ENCODE data around the gene ATF7IP.

ATF7IP gene

GRCh38 chr12:14356147-14356546 is 9.3 kb upstream of the ATF7IP start:
- TF ChIP-seq TAF1 (IDR thresholded peaks at IDR 0.05; ENCODE audit: borderline replicate concordance, insufficient read depth, low read length) (no peak), SIN3A (IDR thresholded peaks at IDR 0.05; ENCODE audit: borderline replicate concordance, insufficient read depth, low read length) (no peak), FOXP2 (optimal IDR thresholded peaks at IDR 0.05; ENCODE audit: borderline replicate concordance, extremely low read depth, extremely low read length, insufficient read depth) (no peak), POLR2AphosphoS5 (IDR thresholded peaks at IDR 0.05; ENCODE audit: low read depth, low read length) (no peak)
- TF ChIP-seq, protein P1, sequence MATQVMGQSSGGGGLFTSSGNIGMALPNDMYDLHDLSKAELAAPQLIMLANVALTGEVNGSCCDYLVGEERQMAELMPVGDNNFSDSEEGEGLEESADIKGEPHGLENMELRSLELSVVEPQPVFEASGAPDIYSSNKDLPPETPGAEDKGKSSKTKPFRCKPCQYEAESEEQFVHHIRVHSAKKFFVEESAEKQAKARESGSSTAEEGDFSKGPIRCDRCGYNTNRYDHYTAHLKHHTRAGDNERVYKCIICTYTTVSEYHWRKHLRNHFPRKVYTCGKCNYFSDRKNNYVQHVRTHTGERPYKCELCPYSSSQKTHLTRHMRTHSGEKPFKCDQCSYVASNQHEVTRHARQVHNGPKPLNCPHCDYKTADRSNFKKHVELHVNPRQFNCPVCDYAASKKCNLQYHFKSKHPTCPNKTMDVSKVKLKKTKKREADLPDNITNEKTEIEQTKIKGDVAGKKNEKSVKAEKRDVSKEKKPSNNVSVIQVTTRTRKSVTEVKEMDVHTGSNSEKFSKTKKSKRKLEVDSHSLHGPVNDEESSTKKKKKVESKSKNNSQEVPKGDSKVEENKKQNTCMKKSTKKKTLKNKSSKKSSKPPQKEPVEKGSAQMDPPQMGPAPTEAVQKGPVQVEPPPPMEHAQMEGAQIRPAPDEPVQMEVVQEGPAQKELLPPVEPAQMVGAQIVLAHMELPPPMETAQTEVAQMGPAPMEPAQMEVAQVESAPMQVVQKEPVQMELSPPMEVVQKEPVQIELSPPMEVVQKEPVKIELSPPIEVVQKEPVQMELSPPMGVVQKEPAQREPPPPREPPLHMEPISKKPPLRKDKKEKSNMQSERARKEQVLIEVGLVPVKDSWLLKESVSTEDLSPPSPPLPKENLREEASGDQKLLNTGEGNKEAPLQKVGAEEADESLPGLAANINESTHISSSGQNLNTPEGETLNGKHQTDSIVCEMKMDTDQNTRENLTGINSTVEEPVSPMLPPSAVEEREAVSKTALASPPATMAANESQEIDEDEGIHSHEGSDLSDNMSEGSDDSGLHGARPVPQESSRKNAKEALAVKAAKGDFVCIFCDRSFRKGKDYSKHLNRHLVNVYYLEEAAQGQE (IDR thresholded peaks at IDR 0.05; ENCODE audit: insufficient read depth in 1 of 2, low read depth in 2 of 2, low read length in 2 of 2), result no peak

DNA sequence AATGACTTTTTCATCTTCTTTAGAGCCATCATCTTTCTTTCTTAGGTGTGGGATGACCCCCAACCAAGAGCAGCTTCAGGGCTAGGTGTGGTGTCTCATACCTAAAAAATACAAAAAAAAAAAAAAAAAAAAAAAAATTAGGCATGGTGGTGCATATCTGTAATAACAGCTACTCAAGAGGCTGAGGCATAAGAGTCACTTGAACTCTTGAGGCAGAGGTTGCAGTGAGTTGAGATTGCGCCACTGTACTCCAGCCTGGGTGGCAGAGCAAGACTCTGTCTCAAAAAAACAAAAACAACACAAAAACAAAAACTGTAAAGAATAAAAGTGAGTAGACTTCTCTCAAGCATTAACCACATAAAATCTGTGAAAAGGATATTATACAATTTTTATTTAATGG is 8.0 kb upstream of the ATF7IP start:
- TF ChIP-seq SIN3A (IDR thresholded peaks at IDR 0.05; ENCODE audit: borderline replicate concordance, insufficient read depth, low read length), result no peak
- TF ChIP-seq, protein P1 (IDR thresholded peaks at IDR 0.05; ENCODE audit: insufficient read depth in 1 of 2, low read depth in 2 of 2, low read length in 2 of 2), result no peak
- TF ChIP-seq POLR2AphosphoS5 (IDR thresholded peaks at IDR 0.05; ENCODE audit: low read depth, low read length), result no peak
- TF ChIP-seq TAF1 (IDR thresholded peaks at IDR 0.05; ENCODE audit: borderline replicate concordance, insufficient read depth, low read length), result no peak
- no peak for TF ChIP-seq FOXP2 (optimal IDR thresholded peaks at IDR 0.05; ENCODE audit: borderline replicate concordance, extremely low read depth, extremely low read length, insufficient read depth)

DNA sequence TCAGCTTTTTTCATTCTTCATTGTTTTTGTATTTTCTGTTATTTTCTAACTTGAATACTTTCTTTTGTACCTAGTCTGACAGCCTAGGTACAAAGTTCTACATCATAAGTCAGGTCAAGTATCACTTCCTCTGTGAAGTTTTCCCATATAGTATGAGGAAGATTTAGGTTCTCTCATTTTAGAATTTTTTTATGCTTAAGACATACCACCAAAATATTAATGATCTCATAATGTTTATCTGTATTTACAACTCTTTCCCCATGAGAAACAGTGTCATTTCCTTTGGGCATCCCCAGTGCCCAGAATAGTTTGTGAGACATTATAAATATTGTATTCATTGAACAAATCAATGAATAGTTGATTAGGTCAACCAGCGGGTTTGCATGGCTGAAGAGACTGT is 3.1 kb upstream of the ATF7IP start:
- TF ChIP-seq POLR2AphosphoS5 (IDR thresholded peaks at IDR 0.05; ENCODE audit: low read depth, low read length) (no peak), TAF1 (IDR thresholded peaks at IDR 0.05; ENCODE audit: borderline replicate concordance, insufficient read depth, low read length) (no peak), FOXP2 (optimal IDR thresholded peaks at IDR 0.05; ENCODE audit: borderline replicate concordance, extremely low read depth, extremely low read length, insufficient read depth) (no peak), SIN3A (IDR thresholded peaks at IDR 0.05; ENCODE audit: borderline replicate concordance, insufficient read depth, low read length) (no peak)
- TF ChIP-seq, protein P1 (IDR thresholded peaks at IDR 0.05; ENCODE audit: insufficient read depth in 1 of 2, low read depth in 2 of 2, low read length in 2 of 2), result no peak

DNA sequence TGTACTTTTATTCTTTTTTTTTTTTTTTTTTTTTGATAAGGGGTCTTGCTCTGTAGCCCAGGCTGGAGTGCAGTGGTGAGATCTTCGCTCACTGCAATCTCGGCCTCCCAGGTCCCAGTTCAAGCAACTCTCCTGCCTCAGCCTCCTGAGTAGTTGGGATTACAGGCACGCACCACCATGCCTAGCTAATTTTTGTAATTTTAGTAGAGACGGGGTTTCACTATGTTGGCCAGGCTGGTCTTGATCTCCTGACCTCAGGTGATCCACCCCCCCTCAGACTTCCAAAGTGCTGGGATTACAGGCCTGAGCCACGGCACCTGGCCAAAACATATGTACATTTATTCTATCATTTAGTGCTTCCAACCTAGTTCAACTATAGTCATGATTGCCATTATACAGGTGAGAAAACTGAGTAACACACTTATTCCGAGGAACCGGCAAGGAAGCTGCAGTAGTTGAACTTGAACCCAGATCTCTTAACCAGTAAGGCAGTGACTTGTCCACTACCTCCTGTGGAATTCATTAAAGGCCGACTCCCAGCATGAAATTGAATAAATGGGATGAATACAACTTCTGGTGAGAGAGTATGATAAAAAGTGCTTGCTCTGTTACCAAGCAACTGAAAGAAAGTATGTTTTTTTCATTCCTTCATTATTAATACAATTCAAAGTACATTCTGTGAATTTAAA is 755 bp upstream of the ATF7IP start:
- TF ChIP-seq SIN3A (IDR thresholded peaks at IDR 0.05; ENCODE audit: borderline replicate concordance, insufficient read depth, low read length) (no peak), POLR2AphosphoS5 (IDR thresholded peaks at IDR 0.05; ENCODE audit: low read depth, low read length) (no peak), TAF1 (IDR thresholded peaks at IDR 0.05; ENCODE audit: borderline replicate concordance, insufficient read depth, low read length) (no peak), FOXP2 (optimal IDR thresholded peaks at IDR 0.05; ENCODE audit: borderline replicate concordance, extremely low read depth, extremely low read length, insufficient read depth) (no peak)
- TF ChIP-seq, protein P1 (IDR thresholded peaks at IDR 0.05; ENCODE audit: insufficient read depth in 1 of 2, low read depth in 2 of 2, low read length in 2 of 2), result no peak
